WTC11 (cell line): ENCODE measurements around the gene DGCR8. TPM values are rescaled to one million over a fixed set of nuclear protein-coding genes. Genes with fewer than 3 reads are reported as not detected.
A peak's percentile ranks its signal among the peaks of the same experiment; 100 is the strongest.

Experiments
- ATAC-seq: fragments of 200-7000 bp; cut with Tn5 transposase; 2 replicates; pipeline ENCODE4 v1.10.0; 2021; ENCODE audit warnings: mild to moderate bottlenecking, moderate library complexity
- CTCF ChIA-PET: fragments of 300-600 bp; sonication (Branson Sonifier 250); formaldehyde crosslinking; loops from one replicate; lab custom pipeline; 2021; ENCODE audit warnings: antibody characterized with exemption; lab: Charles Lee
- POLR2A ChIA-PET: fragments of 350-600 bp; sonication (Branson Sonifier 250); formaldehyde crosslinking; loops from one replicate; lab custom pipeline; 2021; ENCODE audit warnings: antibody characterized with exemption; lab: Charles Lee
- DNase-seq: peaks from one replicate; pipeline ENCODE4 v3.0.0; 2021; ENCODE audit warnings: low spot score
- H3K27ac Mint-ChIP-seq: 2 replicates; pipeline ENCODE4 v1.8.0; 2021; ENCODE audit warnings: mixed read lengths
- H3K27me3 Mint-ChIP-seq: 2 replicates; pipeline ENCODE4 v1.8.0; 2021; ENCODE audit warnings: low read depth, mild to moderate bottlenecking, moderate library complexity, mixed read lengths
- H3K36me3 Mint-ChIP-seq: 2 replicates; pipeline ENCODE4 v1.8.0; 2021; ENCODE audit warnings: mixed read lengths
- H3K4me1 Mint-ChIP-seq: 2 replicates; pipeline ENCODE4 v1.8.0; 2022; ENCODE audit warnings: mixed read lengths
- H3K4me3 Mint-ChIP-seq: 2 replicates; pipeline ENCODE4 v1.8.0; 2021; ENCODE audit warnings: mild to moderate bottlenecking, moderate library complexity, mixed read lengths
- H3K9me3 Mint-ChIP-seq: 2 replicates; pipeline ENCODE4 v1.8.0; 2021; ENCODE audit warnings: mixed read lengths
- CREB1 ChIP-seq: sonication (generic); formaldehyde crosslinking; IDR thresholded peaks from 2 replicates; pipeline ENCODE4 v1.8.0; 2023; ENCODE audit warnings: mild to moderate bottlenecking, missing genetic modification reagents
- CREM ChIP-seq: sonication (generic); formaldehyde crosslinking; IDR thresholded peaks from 2 replicates; pipeline ENCODE4 v1.8.1; 2022; ENCODE audit warnings: mild to moderate bottlenecking, missing genetic modification reagents, moderate library complexity
- CTCF ChIP-seq: fragments of 200-600 bp; IDR thresholded peaks from 2 replicates; pipeline ENCODE4 v1.8.0; 2022; ENCODE audit warnings: antibody characterized with exemption
- FOXP4 ChIP-seq: sonication (generic); formaldehyde crosslinking; IDR thresholded peaks from 2 replicates; pipeline ENCODE4 v1.8.0; 2022; ENCODE audit warnings: mild to moderate bottlenecking, missing genetic modification reagents
- IRF1 ChIP-seq: sonication (generic); formaldehyde crosslinking; IDR thresholded peaks from 2 replicates; pipeline ENCODE4 v1.8.0; 2023; ENCODE audit warnings: missing genetic modification reagents
- NR3C1 ChIP-seq: sonication (generic); formaldehyde crosslinking; conservative IDR thresholded peaks from 2 replicates; pipeline ENCODE4 v1.8.1; 2023; ENCODE audit warnings: low read depth, mild to moderate bottlenecking, missing genetic modification reagents
- PRRX2 ChIP-seq: fragments of 250-450 bp; sonication (Bioruptor Pico); IDR thresholded peaks from 2 replicates; pipeline ENCODE4 v1.8.0; 2021; ENCODE audit warnings: mild to moderate bottlenecking
- STAT6 ChIP-seq: sonication (generic); formaldehyde crosslinking; conservative IDR thresholded peaks from 2 replicates; pipeline ENCODE4 v1.8.1; 2023; ENCODE audit warnings: mild to moderate bottlenecking, low read depth, missing genetic modification reagents, moderate library complexity
- TCF7 ChIP-seq: sonication (generic); formaldehyde crosslinking; IDR thresholded peaks from 2 replicates; pipeline ENCODE4 v1.8.0; 2022; ENCODE audit warnings: mild to moderate bottlenecking, low read depth, missing genetic modification reagents, moderate library complexity
- ZNF138 ChIP-seq: sonication (generic); formaldehyde crosslinking; conservative IDR thresholded peaks from 2 replicates; pipeline ENCODE4 v1.8.1; 2022; ENCODE audit warnings: mild to moderate bottlenecking, moderate library complexity, missing genetic modification reagents
- ZNF512 ChIP-seq: sonication (generic); formaldehyde crosslinking; IDR thresholded peaks from 2 replicates; pipeline ENCODE4 v1.8.1; 2022; ENCODE audit warnings: missing genetic modification reagents, borderline replicate concordance
- ZNF671 ChIP-seq: fragments of 250-450 bp; sonication (Bioruptor Pico); IDR thresholded peaks from 2 replicates; pipeline ENCODE4 v1.8.0; 2021; ENCODE audit warnings: mild to moderate bottlenecking
- total RNA-seq: library from RNA; stranded (reverse); gene quantifications from 3 replicates; pipeline ENCODE4 v1.2.3, GENCODE V29; 2021
- TF ChIP-seq, protein P1 (sequence below): sonication (generic); formaldehyde crosslinking; IDR thresholded peaks from 2 replicates; pipeline ENCODE4 v1.8.0; 2022; ENCODE audit warnings: missing genetic modification reagents

Gene DGCR8
- total RNA-seq, 1 experiment from 2014 or later = 55.0 TPM

DNA sequence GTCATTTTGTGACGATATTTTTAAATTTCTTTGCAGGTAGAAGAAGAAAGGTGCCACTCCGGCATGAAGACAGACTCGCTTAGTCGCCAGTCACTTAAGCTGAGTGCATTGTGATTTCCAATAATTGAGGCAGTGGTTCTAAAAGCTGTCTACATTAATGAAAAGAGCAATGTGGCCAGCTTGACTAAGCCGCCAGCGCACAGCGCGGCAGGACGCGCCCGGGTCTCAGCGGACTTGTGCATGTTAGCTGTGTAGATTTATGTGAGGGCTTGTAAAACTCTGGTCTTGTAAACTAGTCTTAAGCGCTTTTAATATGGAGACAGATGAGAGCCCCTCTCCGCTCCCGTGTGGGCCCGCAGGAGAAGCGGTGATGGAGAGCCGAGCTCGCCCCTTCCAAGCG lies 5.6 kb downstream of the DGCR8 start:
- Mint-ChIP-seq H3K4me3 (no peak overlapping the region), H3K4me1 (peaks cover 40% of the 10 kb centered on the region), H3K36me3 (peaks cover 54% of the 10 kb centered on the region), H3K9me3 (no peaks in the 10 kb centered on the region), H3K27me3 (no peaks in the 10 kb centered on the region), H3K27ac (peak overlapping the region; percentile 73; the same call in 1 of the 2 replicates)
- ChIA-PET CTCF (interaction anchor here (1.1 to 1.8 kb wide), 6 partner anchors 8 to 132 kb away, joined by 3 to 5 read pairs (median 4); no protein-coding TSS in a partner anchor), POLR2A (no interaction called here)
- DNase-seq = no peak
- no peak for TF ChIP-seq PRRX2 (CRISPR knock-in tag)
- TF ChIP-seq ZNF138 (CRISPR knock-in tag) = no peak
- TF ChIP-seq ZNF512 (CRISPR knock-in tag) = no peak
- no peak for TF ChIP-seq ZNF671 (CRISPR knock-in tag)
- TF ChIP-seq, protein P1, sequence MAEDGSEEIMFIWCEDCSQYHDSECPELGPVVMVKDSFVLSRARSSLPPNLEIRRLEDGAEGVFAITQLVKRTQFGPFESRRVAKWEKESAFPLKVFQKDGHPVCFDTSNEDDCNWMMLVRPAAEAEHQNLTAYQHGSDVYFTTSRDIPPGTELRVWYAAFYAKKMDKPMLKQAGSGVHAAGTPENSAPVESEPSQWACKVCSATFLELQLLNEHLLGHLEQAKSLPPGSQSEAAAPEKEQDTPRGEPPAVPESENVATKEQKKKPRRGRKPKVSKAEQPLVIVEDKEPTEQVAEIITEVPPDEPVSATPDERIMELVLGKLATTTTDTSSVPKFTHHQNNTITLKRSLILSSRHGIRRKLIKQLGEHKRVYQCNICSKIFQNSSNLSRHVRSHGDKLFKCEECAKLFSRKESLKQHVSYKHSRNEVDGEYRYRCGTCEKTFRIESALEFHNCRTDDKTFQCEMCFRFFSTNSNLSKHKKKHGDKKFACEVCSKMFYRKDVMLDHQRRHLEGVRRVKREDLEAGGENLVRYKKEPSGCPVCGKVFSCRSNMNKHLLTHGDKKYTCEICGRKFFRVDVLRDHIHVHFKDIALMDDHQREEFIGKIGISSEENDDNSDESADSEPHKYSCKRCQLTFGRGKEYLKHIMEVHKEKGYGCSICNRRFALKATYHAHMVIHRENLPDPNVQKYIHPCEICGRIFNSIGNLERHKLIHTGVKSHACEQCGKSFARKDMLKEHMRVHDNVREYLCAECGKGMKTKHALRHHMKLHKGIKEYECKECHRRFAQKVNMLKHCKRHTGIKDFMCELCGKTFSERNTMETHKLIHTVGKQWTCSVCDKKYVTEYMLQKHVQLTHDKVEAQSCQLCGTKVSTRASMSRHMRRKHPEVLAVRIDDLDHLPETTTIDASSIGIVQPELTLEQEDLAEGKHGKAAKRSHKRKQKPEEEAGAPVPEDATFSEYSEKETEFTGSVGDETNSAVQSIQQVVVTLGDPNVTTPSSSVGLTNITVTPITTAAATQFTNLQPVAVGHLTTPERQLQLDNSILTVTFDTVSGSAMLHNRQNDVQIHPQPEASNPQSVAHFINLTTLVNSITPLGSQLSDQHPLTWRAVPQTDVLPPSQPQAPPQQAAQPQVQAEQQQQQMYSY (CRISPR knock-in tag) = no peak
- no peak for TF ChIP-seq STAT6 (CRISPR knock-in tag)
- no peak for ATAC-seq

DNA sequence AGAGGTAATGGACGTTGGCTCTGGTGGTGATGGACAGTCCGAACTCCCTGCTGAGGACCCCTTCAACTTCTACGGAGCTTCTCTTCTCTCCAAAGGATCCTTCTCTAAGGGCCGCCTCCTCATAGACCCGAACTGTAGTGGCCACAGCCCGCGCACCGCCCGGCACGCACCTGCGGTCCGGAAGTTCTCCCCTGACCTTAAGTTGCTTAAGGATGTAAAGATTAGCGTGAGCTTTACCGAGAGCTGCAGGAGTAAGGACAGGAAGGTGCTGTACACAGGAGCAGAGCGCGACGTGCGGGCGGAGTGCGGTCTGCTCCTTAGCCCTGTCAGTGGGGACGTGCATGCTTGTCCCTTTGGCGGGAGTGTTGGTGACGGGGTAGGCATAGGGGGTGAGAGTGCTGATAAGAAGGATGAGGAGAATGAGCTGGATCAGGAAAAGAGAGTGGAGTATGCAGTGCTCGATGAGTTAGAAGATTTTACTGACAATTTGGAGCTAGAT lies 6.1 kb downstream of the DGCR8 start:
- DNase-seq = no peak
- ChIA-PET CTCF (interaction anchor here (1.1 to 1.8 kb wide), 2 partner anchors 15 to 133 kb away, joined by 3 to 4 read pairs; no protein-coding TSS in a partner anchor), POLR2A (no interaction called here)
- no peak for ATAC-seq
- peaks cover 35% of the 10 kb centered on the region for H3K4me1 Mint-ChIP-seq
- no peaks in the 10 kb centered on the region for H3K27me3 Mint-ChIP-seq
- no peak for TF ChIP-seq CREB1 (CRISPR knock-in tag)
- no peak for TF ChIP-seq NR3C1 (CRISPR knock-in tag)
- no peak for TF ChIP-seq CREM (CRISPR knock-in tag)
- TF ChIP-seq TCF7 (CRISPR knock-in tag) = no peak
- TF ChIP-seq IRF1 (CRISPR knock-in tag) = no peak; the same call in 1 of the 2 replicates
- TF ChIP-seq FOXP4 (CRISPR knock-in tag) = no peak
- no peak for TF ChIP-seq CTCF
- H3K4me3 Mint-ChIP-seq = no peak overlapping the region
- peaks cover 59% of the 10 kb centered on the region for H3K36me3 Mint-ChIP-seq
- no peaks in the 10 kb centered on the region for H3K9me3 Mint-ChIP-seq
- peak overlapping the region; percentile 54 for H3K27ac Mint-ChIP-seq
